Trophoblast cell (in vitro differentiated cells and primary cell): ENCODE results near the gene RREB1.

Experiments
- DNase-seq, 2 donors: peaks; one replicate each; pipeline ENCODE4 v3.0.0-alpha.2; 2016
- H2AFZ ChIP-seq: 2 replicates; pipeline ENCODE4 v1.6.1; 2013; ENCODE audit warnings: low read length, moderate library complexity, mild to moderate bottlenecking; ENCODE audit not compliant: insufficient read depth, poor library complexity
- H2AK5ac ChIP-seq: 2 replicates; pipeline ENCODE4 v1.6.1; 2013; ENCODE audit warnings: mild to moderate bottlenecking, low read length
- H2BK120ac ChIP-seq: 2 replicates; pipeline ENCODE4 v1.6.1; 2013; ENCODE audit warnings: low read length, mild to moderate bottlenecking, moderate library complexity; ENCODE audit not compliant: insufficient read depth, poor library complexity
- H2BK12ac ChIP-seq: 2 replicates; pipeline ENCODE4 v1.6.1; 2013; ENCODE audit warnings: mild to moderate bottlenecking, low read length, moderate library complexity
- H2BK5ac ChIP-seq: 2 replicates; pipeline ENCODE4 v1.6.1; 2013; ENCODE audit warnings: low read length, low read depth, moderate library complexity, mild to moderate bottlenecking; ENCODE audit not compliant: poor library complexity
- H3K14ac ChIP-seq: 2 replicates; pipeline ENCODE4 v1.6.1; 2013; ENCODE audit warnings: mild to moderate bottlenecking, low read length
- H3K18ac ChIP-seq: 2 replicates; pipeline ENCODE4 v1.6.1; 2013; ENCODE audit warnings: mild to moderate bottlenecking, low read length
- H3K23ac ChIP-seq: 2 replicates; pipeline ENCODE4 v1.6.1; 2013; ENCODE audit warnings: low read length
- H3K27ac ChIP-seq: 2 replicates; pipeline ENCODE4 v1.5.1; 2013; ENCODE audit warnings: low read depth, mild to moderate bottlenecking, inconsistent platforms, low read length, moderate library complexity
- H3K27me3 ChIP-seq: 2 replicates; pipeline ENCODE4 v1.6.1; 2013; ENCODE audit warnings: inconsistent platforms, mild to moderate bottlenecking, low read length, moderate library complexity; ENCODE audit not compliant: insufficient read depth
- H3K36me3 ChIP-seq, 2 experiments: 1 replicate in 1 of 2; 2 replicates in 1 of 2; pipeline ENCODE4 v1.6.1; 2013; ENCODE audit warnings: low read length in 2 of 2, mild to moderate bottlenecking in 2 of 2, moderate library complexity in 1 of 2; ENCODE audit not compliant: insufficient read depth in 2 of 2, control insufficient read depth in 1 of 2
- H3K4ac ChIP-seq: 2 replicates; pipeline ENCODE4 v1.6.1; 2013; ENCODE audit warnings: low read depth, mild to moderate bottlenecking, low read length, moderate library complexity
- H3K4me1 ChIP-seq, 2 experiments: 1 replicate in 1 of 2; 2 replicates in 1 of 2; pipeline ENCODE4 v1.6.1; 2013; ENCODE audit warnings: low read length in 2 of 2, mild to moderate bottlenecking in 2 of 2, moderate library complexity in 1 of 2; ENCODE audit not compliant: insufficient read depth in 2 of 2, control insufficient read depth in 1 of 2
- H3K4me2 ChIP-seq: 2 replicates; pipeline ENCODE4 v1.6.1; 2013; ENCODE audit warnings: inconsistent platforms, mild to moderate bottlenecking, low read length, moderate library complexity
- H3K4me3 ChIP-seq: 2 replicates; pipeline ENCODE4 v1.5.1; 2013; ENCODE audit warnings: mild to moderate bottlenecking, low read depth, low read length, inconsistent platforms
- H3K79me1 ChIP-seq: one replicate; pipeline ENCODE4 v1.6.1; 2013; ENCODE audit warnings: low read length
- H3K79me2 ChIP-seq: 2 replicates; pipeline ENCODE4 v1.6.1; 2013; ENCODE audit warnings: low read length, mild to moderate bottlenecking; ENCODE audit not compliant: control insufficient read depth, insufficient read depth, poor library complexity
- H3K9ac ChIP-seq: 2 replicates; pipeline ENCODE4 v1.6.1; 2013; ENCODE audit warnings: mild to moderate bottlenecking, low read length
- H3K9me3 ChIP-seq: 2 replicates; pipeline ENCODE4 v1.6.1; 2013; ENCODE audit warnings: low read depth, mild to moderate bottlenecking, control low read depth, inconsistent platforms, low read length; ENCODE audit not compliant: insufficient read depth
- H4K12ac ChIP-seq: 2 replicates; pipeline ENCODE4 v1.6.1; 2013; ENCODE audit warnings: low read depth, mild to moderate bottlenecking, low read length, moderate library complexity
- H4K8ac ChIP-seq: 2 replicates; pipeline ENCODE4 v1.6.1; 2013; ENCODE audit warnings: low read depth, mild to moderate bottlenecking, low read length, moderate library complexity
- H4K91ac ChIP-seq: one replicate; pipeline ENCODE4 v1.6.1; 2013; ENCODE audit warnings: low read depth, mild to moderate bottlenecking, low read length, moderate library complexity
- WGBS: extraction: QIAGEN DNeasy Blood & Tissue Kit; methylation state at CpG from one replicate; pipeline ENCODE4 v1.1.7; 2013; ENCODE audit warnings: missing lambda C conversion rate; ENCODE audit not compliant: insufficient read length, insufficient coverage; ENCODE audit errors: extremely low coverage; 5-methylcytosine and 5-hydroxymethylcytosine counted together

The RREB1 gene

DNA sequence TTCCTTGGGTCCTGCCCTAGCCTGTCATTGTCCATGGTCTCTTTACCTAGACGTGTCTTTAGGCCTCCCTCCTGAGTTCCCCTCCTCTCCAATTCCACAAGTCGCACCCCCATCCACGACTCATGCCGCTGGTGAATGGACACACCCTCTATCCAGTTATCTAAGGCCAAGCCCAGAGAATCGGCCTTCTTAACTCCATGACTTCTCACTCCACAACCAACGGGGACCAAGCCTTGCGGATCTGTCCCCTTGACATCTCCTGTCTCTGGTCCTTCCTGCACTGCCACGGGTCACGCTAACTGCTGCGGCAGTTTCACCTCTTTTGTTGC, 7.0 kb upstream of the RREB1 start:
- Histone ChIP-seq H2BK5ac (no peak overlapping the region), H4K12ac (no peak overlapping the region), H3K79me2 (no peaks in the 10 kb centered on the region), H3K79me1 (no peaks in the 10 kb centered on the region), H2BK12ac (no peak overlapping the region), H3K14ac (no peak overlapping the region), H3K27me3 (no peaks in the 10 kb centered on the region), H4K8ac (no peak overlapping the region), H2AFZ (no peak overlapping the region), H3K23ac (no peak overlapping the region), H4K91ac (no peak overlapping the region), H3K4ac (no peak overlapping the region), H2BK120ac (no peak overlapping the region), H3K36me3 (no peaks in the 10 kb centered on the region), H3K18ac (no peak overlapping the region), H3K9ac (no peak overlapping the region), H3K4me1 (peaks cover 0 to 2% of the 10 kb centered on the region in 2 experiments), H3K4me3 (no peak overlapping the region), H3K4me2 (no peak overlapping the region), H3K27ac (no peak overlapping the region), H2AK5ac (no peak overlapping the region), H3K9me3 (peaks cover 2% of the 10 kb centered on the region)
- WGBS, result no CpG with 5 or more reads among the region's 10 CpGs
- no peak for DNase-seq

GRCh38 chr6:7101290-7101689, 6.5 kb upstream of the RREB1 start:
- no CpG with 5 or more reads among the region's 8 CpGs for WGBS
- no peak overlapping the region for H3K4ac ChIP-seq
- no peak overlapping the region for H2BK120ac ChIP-seq
- H3K27me3 ChIP-seq, result no peaks in the 10 kb centered on the region
- H3K4me3 ChIP-seq, result no peak overlapping the region
- no peak overlapping the region for H3K9ac ChIP-seq
- no peak overlapping the region for H2BK12ac ChIP-seq
- H3K27ac ChIP-seq, result no peak overlapping the region
- H4K12ac ChIP-seq, result no peak overlapping the region
- no peak for DNase-seq
- peaks cover 0 to 6% of the 10 kb centered on the region in 2 experiments for H3K4me1 ChIP-seq
- no peak overlapping the region for H2AFZ ChIP-seq
- no peak overlapping the region for H3K18ac ChIP-seq
- no peak overlapping the region for H3K14ac ChIP-seq
- H3K36me3 ChIP-seq, result no peaks in the 10 kb centered on the region
- no peak overlapping the region for H3K23ac ChIP-seq
- H3K9me3 ChIP-seq, result peaks cover 2% of the 10 kb centered on the region
- H3K4me2 ChIP-seq, result no peak overlapping the region
- no peak overlapping the region for H2AK5ac ChIP-seq
- no peak overlapping the region for H2BK5ac ChIP-seq
- no peak overlapping the region for H4K8ac ChIP-seq
- no peaks in the 10 kb centered on the region for H3K79me2 ChIP-seq
- H3K79me1 ChIP-seq, result no peaks in the 10 kb centered on the region
- H4K91ac ChIP-seq, result no peak overlapping the region

GRCh38 chr6:7104752-7105151, 3.0 kb upstream of the RREB1 start:
- no peak overlapping the region for H3K4me3 ChIP-seq
- H2AK5ac ChIP-seq, result no peak overlapping the region
- H3K18ac ChIP-seq, result no peak overlapping the region
- no CpG with 5 or more reads among the region's 3 CpGs for WGBS
- H3K4me2 ChIP-seq, result no peak overlapping the region
- H3K79me1 ChIP-seq, result peaks cover 30% of the 10 kb centered on the region
- H2BK12ac ChIP-seq, result no peak overlapping the region
- H3K79me2 ChIP-seq, result peaks cover 19% of the 10 kb centered on the region
- no peak overlapping the region for H4K91ac ChIP-seq
- no peak overlapping the region for H3K23ac ChIP-seq
- peaks cover 2% of the 10 kb centered on the region for H3K9me3 ChIP-seq
- peaks cover 7 to 13% of the 10 kb centered on the region in 2 experiments for H3K4me1 ChIP-seq
- H4K8ac ChIP-seq, result no peak overlapping the region
- no peak overlapping the region for H2BK120ac ChIP-seq
- H3K36me3 ChIP-seq, result no peaks in the 10 kb centered on the region
- DNase-seq, result no peak
- no peak overlapping the region for H3K9ac ChIP-seq
- no peak overlapping the region for H2AFZ ChIP-seq
- no peak overlapping the region for H4K12ac ChIP-seq
- H3K4ac ChIP-seq, result no peak overlapping the region
- H3K27ac ChIP-seq, result no peak overlapping the region
- no peaks in the 10 kb centered on the region for H3K27me3 ChIP-seq
- H2BK5ac ChIP-seq, result no peak overlapping the region
- no peak overlapping the region for H3K14ac ChIP-seq

DNA sequence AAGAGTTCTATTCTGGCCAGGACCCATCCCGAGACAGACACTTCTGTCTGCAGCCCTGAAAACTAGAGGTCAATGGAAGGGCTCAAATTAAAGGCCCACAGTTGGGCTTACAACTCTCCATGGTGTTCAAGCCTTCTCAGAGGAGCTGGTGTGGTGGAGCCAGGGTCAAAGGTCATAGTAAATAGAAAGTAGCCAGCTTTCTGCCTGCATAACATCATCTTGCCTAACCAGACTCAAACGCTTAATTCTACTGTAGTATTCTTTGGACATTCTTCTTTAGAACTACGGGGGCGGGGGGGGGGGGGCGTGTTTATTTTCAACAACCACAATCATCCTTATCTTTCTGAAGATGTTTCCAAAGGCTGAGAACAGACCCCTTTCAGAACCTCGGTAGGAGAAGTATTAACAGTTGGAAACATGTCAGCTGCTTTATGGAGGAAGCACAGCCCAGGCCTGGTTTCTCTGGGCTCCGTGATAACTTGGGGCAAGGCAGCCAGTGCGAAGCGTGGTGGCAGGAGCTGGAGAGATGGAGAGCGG, 1.5 kb upstream of the RREB1 start:
- Histone ChIP-seq H3K79me2 (peaks cover 19% of the 10 kb centered on the region), H2BK120ac (peak overlapping the region; percentile 96), H3K27ac (peak overlapping the region; percentile 94), H3K9me3 (no peaks in the 10 kb centered on the region), H3K18ac (peak overlapping the region; percentile 91), H2BK12ac (peak overlapping the region; percentile 91), H3K4me3 (no peak overlapping the region), H4K91ac (peak overlapping the region; percentile 99), H2BK5ac (peak overlapping the region; percentile 99), H3K27me3 (no peaks in the 10 kb centered on the region), H3K79me1 (peaks cover 30% of the 10 kb centered on the region), H3K4me1 (peaks cover 7 to 13% of the 10 kb centered on the region in 2 experiments), H3K14ac (peak overlapping the region; percentile 85), H3K36me3 (no peaks in the 10 kb centered on the region), H3K23ac (no peak overlapping the region), H4K12ac (peak overlapping the region; percentile 17), H4K8ac (peak overlapping the region; percentile 96), H3K4me2 (peak overlapping the region; percentile 90), H3K4ac (peak overlapping the region; percentile 95), H2AK5ac (no peak overlapping the region), H3K9ac (no peak overlapping the region), H2AFZ (peak overlapping the region; percentile 94)
- DNase-seq, result peak in 1 of 2 donors; percentile 16
- no CpG with 5 or more reads among the region's 10 CpGs for WGBS
